Liver (tissue), 3 donors: ENCODE data around the gene NPC2.

Experiments used
- ATF3 ChIP-seq: IDR thresholded peaks from 2 replicates; pipeline ENCODE4 v1.6.1; 2016; ENCODE audit warnings: antibody characterized with exemption
- CTCF ChIP-seq: fragments of 150-350 bp; IDR thresholded peaks from 2 replicates; pipeline ENCODE4 v1.5.1; 2017; ENCODE audit warnings: improper control_type of control experiment, low read depth, low read length; ENCODE audit not compliant: missing input control
- GABPA ChIP-seq, 2 donors: IDR thresholded peaks in 1 of 2; conservative IDR thresholded peaks in 1 of 2; 2 replicates each; pipeline ENCODE4 v1.6.1; 2016; ENCODE audit warnings: antibody characterized with exemption in 2 of 2, mild to moderate bottlenecking in 1 of 2, moderate library complexity in 1 of 2
- HNF4A ChIP-seq, 2 donors: conservative IDR thresholded peaks; 2 replicates each; pipeline ENCODE4 v1.6.1; 2016; ENCODE audit warnings: antibody characterized with exemption in 2 of 2, mild to moderate bottlenecking in 2 of 2
- JUND ChIP-seq, 2 donors: IDR thresholded peaks; 2 replicates each; pipeline ENCODE4 v1.6.1; 2016; ENCODE audit warnings: antibody characterized with exemption in 2 of 2
- donor health status: healthy.
- donor health status: healthy.

- TF ChIP-seq CTCF (no peak), GABPA (IDR thresholded peaks at IDR 0.05 in 1 of 2, conservative IDR thresholded peaks at IDR 0.05 in 1 of 2) (no peak), HNF4A (conservative IDR thresholded peaks at IDR 0.05) (no peak), ATF3 (no peak), JUND (IDR thresholded peaks at IDR 0.05) (no peak)
Measured at GRCh38 chr14:74511966-74512830, 19.1 kb upstream of the NPC2 start.
